T1000 (cell line): Measurements from ENCODE around the gene PNMA6E.

Experiments
- DNase-seq: peaks from one replicate; lab custom pipeline; 2025; ENCODE audit warnings: mixed read lengths; lab: John Stamatoyannopoulos, UW

The PNMA6E gene

GRCh38 chrX:153435845-153436244, 34.7 kb upstream of the PNMA6E start:
- no peak for DNase-seq

GRCh38 chrX:153434801-153435200, 33.7 kb upstream of the PNMA6E start:
- DNase-seq = no peak

GRCh38 chrX:153433781-153434285, 32.7 kb upstream of the PNMA6E start:
- no peak for DNase-seq

GRCh38 chrX:153433161-153433680, 32.1 kb upstream of the PNMA6E start:
- no peak for DNase-seq

- DNase-seq = no peak
These were observed 29.6 kb upstream of the PNMA6E start for GRCh38 chrX:153430796-153431195.

GRCh38 chrX:153426204-153426603, 25.1 kb upstream of the PNMA6E start:
- DNase-seq = no peak

- DNase-seq = no peak
These were observed 22.5 kb upstream of the PNMA6E start for GRCh38 chrX:153423652-153424051.

GRCh38 chrX:153421856-153422255, 20.7 kb upstream of the PNMA6E start:
- DNase-seq = no peak

GRCh38 chrX:153420851-153421599, 19.9 kb upstream of the PNMA6E start:
- no peak for DNase-seq

GRCh38 chrX:153417637-153418036, 16.5 kb upstream of the PNMA6E start:
- DNase-seq = no peak

GRCh38 chrX:153416781-153417450, 15.8 kb upstream of the PNMA6E start:
- DNase-seq = no peak

- no peak for DNase-seq
These were observed 13.8 kb upstream of the PNMA6E start for GRCh38 chrX:153414856-153415510.

GRCh38 chrX:153413731-153414130, 12.6 kb upstream of the PNMA6E start:
- DNase-seq = no peak

GRCh38 chrX:153412746-153413720, 11.9 kb upstream of the PNMA6E start:
- DNase-seq = no peak

GRCh38 chrX:153411988-153412574, 10.9 kb upstream of the PNMA6E start:
- DNase-seq = no peak

- no peak for DNase-seq
These were observed 10.3 kb upstream of the PNMA6E start, which contains the start of gene ZFP92 for GRCh38 chrX:153411255-153411987. ZFP92 (plus strand) TSS chrX:153411472; CDS start chrX:153418323, 6,851 bp downstream.

- no peak for DNase-seq
These were observed 9.7 kb upstream of the PNMA6E start for GRCh38 chrX:153410888-153411254.

- no peak for DNase-seq
These were observed 9.2 kb upstream of the PNMA6E start for GRCh38 chrX:153410373-153410772.

- DNase-seq = no peak
These were observed 8.4 kb upstream of the PNMA6E start for GRCh38 chrX:153409414-153410101.
